ENCODE data around the gene SPTBN1.

Gene SPTBN1

DNA sequence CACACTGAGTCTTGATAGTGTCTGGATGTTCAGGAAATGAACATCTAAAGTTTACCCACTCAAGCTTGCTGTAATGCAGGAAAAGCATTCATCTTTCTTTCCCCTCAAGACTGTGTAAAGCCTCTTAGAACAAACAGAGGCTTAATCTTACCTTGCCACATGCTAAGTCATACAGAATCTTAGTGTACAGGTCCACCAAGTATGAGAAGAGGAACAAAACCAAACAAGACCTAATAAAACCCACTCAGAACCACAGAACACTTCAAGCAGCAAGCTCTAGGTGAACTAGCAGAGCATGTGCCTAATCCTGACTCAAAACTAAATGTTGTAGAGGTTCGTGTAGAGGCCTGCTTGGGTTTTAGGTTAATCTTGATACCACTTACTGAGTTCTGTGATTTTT is 97.6 kb downstream of the SPTBN1 start:
- DNase-seq (ENCODE audit: low read depth in 3 of 3): no peak

GRCh38 chr2:54555318-54555837 is 99.3 kb downstream of the SPTBN1 start:
- DNase-seq (ENCODE audit: low read depth in 3 of 3): no peak

- no peak for DNase-seq (ENCODE audit: low read depth in 3 of 3)
Observed at GRCh38 chr2:54556621-54557121, 100.5 kb downstream of the SPTBN1 start.

GRCh38 chr2:54557211-54557600 is 101.1 kb downstream of the SPTBN1 start:
- no peak for DNase-seq (ENCODE audit: low read depth in 3 of 3)

GRCh38 chr2:54557601-54558187 is 101.6 kb downstream of the SPTBN1 start:
- peak in 1 of 3 donors; percentile 53 for DNase-seq (ENCODE audit: low read depth in 3 of 3)

DNA sequence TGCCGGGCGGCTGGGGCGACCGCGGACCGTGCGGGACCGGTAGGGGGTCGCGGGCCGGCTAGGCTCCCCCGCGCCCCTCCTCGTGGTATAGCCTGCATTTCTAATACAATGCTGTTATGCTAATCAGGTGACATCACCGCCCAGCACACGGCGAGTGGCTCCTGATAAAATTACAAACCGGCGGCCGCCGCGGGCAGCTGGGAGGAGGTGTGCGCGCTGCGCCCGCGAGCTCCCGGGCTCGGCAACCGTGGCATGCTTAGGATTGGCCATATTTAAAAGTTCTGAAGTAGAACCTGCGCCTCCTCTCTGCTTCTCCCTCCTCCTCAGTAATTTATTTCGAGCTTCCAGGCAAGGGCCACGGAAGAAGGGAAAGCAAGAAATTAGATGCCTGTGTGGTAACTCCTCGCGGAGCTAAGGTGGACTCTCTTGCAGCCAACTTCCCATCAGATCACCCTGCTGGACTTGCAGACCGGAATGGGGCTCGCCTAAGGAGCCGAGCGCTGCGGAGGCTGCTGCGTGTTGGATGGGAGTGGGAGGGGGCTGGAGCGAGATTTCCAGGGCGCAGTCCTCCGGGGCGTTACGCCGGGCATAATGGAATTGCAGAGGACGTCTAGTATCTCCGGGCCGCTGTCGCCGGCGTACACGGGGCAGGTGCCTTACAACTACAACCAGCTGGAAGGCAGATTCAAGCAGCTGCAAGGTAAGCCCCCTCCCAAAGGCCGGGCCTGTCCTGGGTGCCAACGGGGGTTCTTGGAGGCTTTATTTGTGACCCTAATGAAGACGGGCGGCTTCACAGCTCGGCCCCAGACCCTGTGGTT is 102.3 kb downstream of the SPTBN1 start:
- peak in 1 of 3 donors; percentile 51 for DNase-seq (ENCODE audit: low read depth in 3 of 3)

DNA sequence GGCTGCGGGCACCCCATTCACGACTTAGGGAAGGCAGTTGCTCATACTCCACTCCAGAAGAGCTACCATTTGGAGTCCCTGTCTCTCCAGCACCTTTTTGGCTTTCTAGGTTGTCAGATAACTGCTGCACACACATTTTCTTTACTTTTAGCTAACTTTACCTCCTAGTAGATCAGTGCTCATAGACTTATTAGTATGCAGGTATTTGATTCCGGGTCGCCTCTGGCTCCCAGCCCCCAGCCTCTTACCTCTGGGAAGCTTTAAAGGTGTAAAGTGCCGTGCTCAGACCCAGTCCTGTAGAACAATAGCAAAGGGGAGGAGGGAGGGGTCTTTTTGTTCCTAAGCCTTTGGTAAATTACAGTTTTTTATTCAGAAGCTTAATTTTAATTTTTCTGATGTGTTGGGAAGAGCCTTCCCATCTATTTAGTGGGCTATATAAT is 102.9 kb downstream of the SPTBN1 start:
- no peak for DNase-seq (ENCODE audit: low read depth in 3 of 3)

GRCh38 chr2:54559593-54560145 is 103.5 kb downstream of the SPTBN1 start:
- no peak for DNase-seq (ENCODE audit: low read depth in 3 of 3)

DNA sequence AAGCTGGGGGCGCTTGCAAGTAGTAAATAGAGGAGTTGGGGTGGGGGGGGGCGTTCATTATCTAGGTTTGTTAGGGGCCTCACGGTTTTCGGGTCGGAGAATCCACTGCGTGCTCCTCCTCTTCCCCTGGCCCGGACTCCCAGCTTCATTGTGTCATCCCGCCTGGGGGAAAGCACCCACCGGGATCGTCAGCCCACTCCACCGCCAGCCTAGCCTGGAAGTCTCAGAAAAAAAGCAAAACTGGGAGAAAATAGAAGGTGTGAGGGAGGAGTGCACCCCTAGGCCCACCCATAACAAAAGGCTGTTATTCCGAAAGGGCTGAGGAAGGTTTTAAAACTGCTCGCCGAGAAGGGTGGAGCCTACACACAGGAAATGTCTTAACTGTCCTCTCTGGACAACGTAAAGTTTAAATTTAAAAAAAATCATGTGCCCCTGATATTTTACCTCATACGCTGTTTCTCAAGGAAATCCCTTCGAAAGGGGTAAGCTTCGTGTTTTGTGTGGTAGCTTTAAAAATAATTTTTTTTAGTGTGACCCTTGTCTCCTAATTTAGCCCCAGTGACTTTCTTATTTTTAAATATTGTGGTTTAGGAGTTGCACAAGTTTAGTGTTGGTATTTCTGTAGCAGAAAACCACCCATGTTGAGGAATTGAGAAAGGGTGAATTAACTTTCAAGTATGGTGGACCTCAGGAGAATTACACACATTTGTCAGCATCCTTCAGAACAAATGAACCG is 104.2 kb downstream of the SPTBN1 start:
- no peak for DNase-seq (ENCODE audit: low read depth in 3 of 3)

DNA sequence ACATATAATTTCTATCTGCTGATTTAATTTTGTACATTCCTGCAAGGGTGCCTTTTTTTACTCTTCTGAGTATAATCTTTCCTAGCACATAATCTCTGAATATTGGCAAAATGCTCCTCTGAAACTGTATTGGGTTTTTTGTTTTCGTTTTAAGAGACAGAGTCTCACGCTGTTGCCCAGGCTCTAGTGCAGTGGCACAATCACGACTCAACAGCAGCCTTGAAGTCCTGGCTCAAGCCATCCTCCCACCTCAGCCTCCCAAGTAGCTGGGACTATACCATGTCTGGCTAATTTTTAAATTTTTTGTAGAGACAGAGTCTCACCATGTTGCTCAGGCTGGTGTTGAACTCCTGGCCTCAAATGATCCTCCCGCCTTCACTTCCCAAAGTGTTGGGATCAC is 104.9 kb downstream of the SPTBN1 start:
- DNase-seq (ENCODE audit: low read depth in 3 of 3): no peak

- no peak for DNase-seq (ENCODE audit: low read depth in 3 of 3)
Observed at GRCh38 chr2:54564439-54564838, 108.3 kb downstream of the SPTBN1 start.

- no peak for DNase-seq (ENCODE audit: low read depth in 3 of 3)
Observed at GRCh38 chr2:54565551-54565950, 109.4 kb downstream of the SPTBN1 start.

- DNase-seq (ENCODE audit: low read depth in 3 of 3): no peak
Observed at GRCh38 chr2:54566896-54567295, 110.8 kb downstream of the SPTBN1 start.

- no peak for DNase-seq (ENCODE audit: low read depth in 3 of 3)
Observed at GRCh38 chr2:54568876-54569321, 112.8 kb downstream of the SPTBN1 start.

GRCh38 chr2:54569745-54570301 is 113.7 kb downstream of the SPTBN1 start:
- DNase-seq (ENCODE audit: low read depth in 3 of 3): no peak

- no peak for DNase-seq (ENCODE audit: low read depth in 3 of 3)
Observed at GRCh38 chr2:54570321-54570855, 114.3 kb downstream of the SPTBN1 start.

DNA sequence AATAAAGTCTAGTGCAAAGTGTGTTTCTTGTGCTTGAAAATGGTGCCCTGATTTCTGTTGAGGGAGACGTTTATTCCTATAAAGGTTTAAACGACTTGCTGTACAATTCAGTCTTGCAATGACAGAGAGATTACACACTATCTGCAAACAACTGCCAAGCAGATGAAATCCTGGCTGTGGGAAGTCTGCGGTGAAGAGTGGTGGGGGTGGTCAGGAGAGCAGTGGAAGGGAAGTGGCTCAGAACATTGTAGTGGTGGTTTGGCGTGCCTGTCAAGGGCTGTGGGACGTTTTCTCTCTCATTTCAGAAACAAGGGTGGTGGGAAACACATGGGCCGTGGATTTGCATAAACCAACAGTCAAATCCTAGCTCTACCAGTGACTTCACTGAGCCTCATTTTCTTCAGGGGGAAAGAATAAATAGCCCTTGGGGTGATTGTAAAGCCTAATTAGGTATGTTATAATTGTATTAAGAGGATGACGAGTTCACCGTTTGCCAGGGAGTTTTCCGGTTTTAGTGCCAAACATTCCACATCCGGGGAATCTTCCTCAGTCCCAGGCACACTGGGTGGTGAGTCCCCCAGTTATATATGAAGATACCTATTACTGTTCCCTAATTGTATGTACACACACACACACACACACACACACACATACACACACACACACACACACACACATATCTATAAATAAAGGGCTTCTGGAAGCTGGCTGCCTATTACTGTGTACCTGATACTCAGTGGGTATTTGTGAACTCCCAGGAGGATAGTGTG is 115.0 kb downstream of the SPTBN1 start:
- peak in 2 of 3 donors; percentile 55 to 72 for DNase-seq (ENCODE audit: low read depth in 3 of 3)

GRCh38 chr2:54572262-54572635 is 116.1 kb downstream of the SPTBN1 start:
- DNase-seq (ENCODE audit: low read depth in 3 of 3): no peak

DNA sequence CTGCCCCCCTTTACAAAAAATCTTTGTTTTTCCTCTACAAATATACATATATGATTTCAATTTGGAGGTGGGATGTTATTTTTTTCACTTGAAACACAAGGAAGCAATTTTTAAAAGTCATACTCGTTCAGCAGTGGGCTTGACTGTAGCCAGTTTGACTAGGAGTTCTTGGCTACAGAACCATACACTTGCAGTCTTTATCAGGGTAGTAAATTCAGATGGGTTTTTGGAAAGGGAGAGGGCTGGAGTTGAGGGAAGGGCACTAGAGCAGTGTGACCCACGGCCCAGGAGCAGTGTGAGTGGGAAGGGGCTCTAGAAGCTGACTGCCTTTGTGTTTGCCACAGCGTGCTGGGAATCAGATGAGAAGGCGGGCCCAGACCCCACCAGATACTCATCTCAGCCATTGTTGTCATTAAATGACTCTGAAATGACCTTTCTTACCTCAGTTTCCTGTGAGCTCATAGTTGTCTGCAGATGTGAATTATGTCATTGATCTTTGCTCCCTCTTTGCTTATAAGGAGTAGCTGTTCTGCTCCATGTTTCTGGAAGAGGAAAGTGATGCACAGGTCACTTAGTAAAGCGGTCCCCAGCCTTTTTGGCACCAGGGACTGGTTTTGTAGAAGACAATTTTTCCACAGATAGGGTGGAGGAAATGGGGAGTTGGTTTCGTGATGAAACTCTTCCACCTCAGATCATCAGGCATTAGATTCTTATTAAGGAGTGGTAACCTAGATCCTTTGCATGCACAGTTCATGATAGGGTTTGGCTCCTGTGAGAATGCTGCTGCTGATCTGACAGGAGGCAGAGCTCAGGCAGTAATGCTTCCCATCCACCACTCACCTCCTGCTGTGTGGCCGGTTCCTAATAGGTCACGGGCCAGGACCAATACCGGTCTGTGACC is 116.8 kb downstream of the SPTBN1 start:
- peak in 1 of 3 donors; percentile 48 for DNase-seq (ENCODE audit: low read depth in 3 of 3)

All from stimulated activated CD4-positive, alpha-beta T cell treated with anti-CD3 and anti-CD28 coated beads, TNF-alpha, amount 100 ng/mL, for 48 hours (primary cell).